K562 (cell line): ENCODE results near the gene HPS4. TPM values are rescaled to one million over a fixed set of nuclear protein-coding genes. Genes with fewer than 3 reads are reported as not detected.

Source experiments
- ATAC-seq: fragments of 200-7000 bp; cut with Tn5 transposase; 3 replicates; pipeline ENCODE4 v1.9.1; 2020; ENCODE audit warnings: moderate library complexity
- BruUV-seq: library from RNA; stranded (reverse); fragments of 400-500 nt; replicated peaks from 2 replicates; lab custom pipeline; 2021; lab: Mats Ljungman, UMichigan
- CTCF ChIA-PET: fragments of 300-600 bp; formaldehyde crosslinking; extraction: SDS; loops from one replicate; lab custom pipeline; 2021; ENCODE audit warnings: low intra/inter-chr PET ratio; lab: Yijun Ruan, JAX
- POLR2A ChIA-PET: fragments of 300-600, 350-650 bp; sonication (Branson Sonifier 250); formaldehyde crosslinking; extraction: SDS; loops from one replicate; lab custom pipeline; 2021; ENCODE audit warnings: antibody characterized with exemption, inconsistent platforms; lab: Yijun Ruan, JAX
- DNase-seq, 4 experiments: peaks; one replicate each; pipeline versions ENCODE4 v3.0.0 to v3.0.0-alpha.2; 2011 to 2018; ENCODE audit warnings: low spot score in 3 of 4, mixed read lengths in 3 of 4; ENCODE audit errors: extremely low read depth in 1 of 4
- FAIRE-seq: peaks from 2 replicates; lab custom pipeline; 2011; peaks lifted over from hg19 to GRCh38; lab: Jason Lieb, UNC
- H2AFZ ChIP-seq: 2 replicates; pipeline ENCODE4 v1.6.0; 2011; ENCODE audit warnings: low read depth, low read length, control low read depth, inconsistent platforms
- H3K27ac ChIP-seq: fragments of 200-600 bp; 3 replicates; pipeline ENCODE4 v1.8.0; 2011; ENCODE audit warnings: low read depth, mild to moderate bottlenecking, control low read depth, inconsistent platforms, low read length, moderate library complexity, mixed read lengths; ENCODE audit errors: extremely low read depth
- H3K27me3 ChIP-seq, 2 experiments: fragments of 300-600 bp in 1 of 2; 2 replicates in 1 of 2; 3 replicates in 1 of 2; pipeline versions ENCODE4 v1.6.0 to v1.8.0; 2011; ENCODE audit warnings: inconsistent platforms in 2 of 2, low read length in 2 of 2, mild to moderate bottlenecking in 1 of 2, mixed read lengths in 1 of 2, moderate library complexity in 1 of 2; ENCODE audit not compliant: control insufficient read depth in 2 of 2, insufficient read depth in 2 of 2
- H3K36me3 ChIP-seq: fragments of 300-600 bp; 3 replicates; pipeline ENCODE4 v1.8.0; 2011; ENCODE audit warnings: mild to moderate bottlenecking, low read length, inconsistent platforms; ENCODE audit not compliant: control insufficient read depth, insufficient read depth
- H3K4me1 ChIP-seq, 2 experiments: fragments of 200-600 bp in 1 of 2; replicated peaks in 1 of 2; 2 replicates in 1 of 2; 3 replicates in 1 of 2; pipeline versions ENCODE4 v1.5.1 to v1.8.0; 2011; ENCODE audit warnings: inconsistent platforms in 2 of 2, low read length in 2 of 2, mild to moderate bottlenecking in 1 of 2, mixed read lengths in 1 of 2, moderate library complexity in 1 of 2; ENCODE audit not compliant: control insufficient read depth in 2 of 2, insufficient read depth in 2 of 2
- H3K4me2 ChIP-seq: 2 replicates; pipeline ENCODE4 v1.6.1; 2011; ENCODE audit warnings: low read length, control low read depth, inconsistent platforms, mixed read lengths; ENCODE audit not compliant: insufficient read depth
- H3K4me3 ChIP-seq: fragments of 200-600 bp; sonication (generic), shearing (Covaris generic); 2 replicates; pipeline ENCODE4 v1.5.1; 2016; ENCODE audit warnings: control low read depth, inconsistent platforms
- H3K79me2 ChIP-seq: fragments of 200-600 bp; 3 replicates; pipeline ENCODE4 v1.8.0; 2011; ENCODE audit warnings: low read length, inconsistent platforms; ENCODE audit not compliant: control insufficient read depth, insufficient read depth
- H3K9ac ChIP-seq, 2 experiments: 2 replicates each; pipeline versions ENCODE4 v1.6.0 to v1.6.1; 2011; ENCODE audit warnings: low read depth in 2 of 2, low read length in 2 of 2, control low read depth in 1 of 2, inconsistent platforms in 1 of 2, mild to moderate bottlenecking in 1 of 2, mixed read lengths in 1 of 2; ENCODE audit not compliant: insufficient read depth in 1 of 2
- H3K9me1 ChIP-seq: one replicate; pipeline ENCODE4 v1.6.0; 2011; ENCODE audit warnings: inconsistent platforms, mild to moderate bottlenecking, low read length, moderate library complexity; ENCODE audit not compliant: control insufficient read depth, insufficient read depth
- H3K9me3 ChIP-seq: replicated peaks from 2 replicates; pipeline ENCODE4 v1.5.1; 2011; ENCODE audit warnings: low read depth, low read length, inconsistent platforms; ENCODE audit not compliant: control insufficient read depth, insufficient read depth
- H4K20me1 ChIP-seq: replicated peaks from 2 replicates; pipeline ENCODE4 v1.6.1; 2011; ENCODE audit warnings: low read length, inconsistent platforms, mixed read lengths; ENCODE audit not compliant: control insufficient read depth, insufficient read depth
- CREB1 ChIP-seq, 2 experiments: sonication (generic) in 1 of 2; formaldehyde crosslinking in 1 of 2; IDR thresholded peaks; 2 replicates each; pipeline versions ENCODE4 v1.6.1 to v1.8.0; 2012 to 2022; ENCODE audit warnings: inconsistent platforms in 1 of 2, mild to moderate bottlenecking in 1 of 2, missing genetic modification reagents in 1 of 2, moderate library complexity in 1 of 2
- ERF ChIP-seq: fragments of 450-650 bp; formaldehyde crosslinking; IDR thresholded peaks from 2 replicates; pipeline ENCODE4 v1.4.0; 2020; ENCODE audit warnings: mild to moderate bottlenecking, mixed read lengths
- FUS ChIP-seq: fragments of 200-400 bp; formaldehyde crosslinking; optimal IDR thresholded peaks from 2 replicates; pipeline ENCODE3; 2017; ENCODE audit warnings: low read depth, low read length
- NFIC ChIP-seq: fragments of 450-650 bp; IDR thresholded peaks from 2 replicates; pipeline ENCODE4 v1.6.1; 2017; ENCODE audit warnings: mild to moderate bottlenecking, inconsistent platforms
- NR2C1 ChIP-seq, 2 experiments: fragments of 450-650 bp; IDR thresholded peaks; 2 replicates each; pipeline ENCODE4 v1.6.1; 2017; ENCODE audit warnings: mild to moderate bottlenecking in 2 of 2, antibody characterized with exemption in 1 of 2, inconsistent platforms in 1 of 2, missing compliant biosample characterization in 1 of 2, missing genetic modification characterization in 1 of 2
- RBM39 ChIP-seq: fragments of 200-400 bp; formaldehyde crosslinking; optimal IDR thresholded peaks from 2 replicates; pipeline ENCODE3; 2018; ENCODE audit warnings: low read depth, low read length
- SREBF1 ChIP-seq: fragments of 150-350 bp; IDR thresholded peaks from 2 replicates; pipeline ENCODE4 v1.6.1; 2014; ENCODE audit warnings: antibody characterized with exemption, low read depth, low read length, borderline replicate concordance
- TSC22D4 ChIP-seq: fragments of 450-650 bp; IDR thresholded peaks from 2 replicates; pipeline ENCODE4 v1.6.1; 2016; ENCODE audit warnings: missing genetic modification characterization, missing biosample characterization, control low read depth
- ZFPM2 ChIP-seq: fragments of 250-450 bp; sonication (Bioruptor Pico); IDR thresholded peaks from 2 replicates; pipeline ENCODE4 v1.5.1; 2022; ENCODE audit warnings: mild to moderate bottlenecking
- ZNF12 ChIP-seq: sonication (generic); formaldehyde crosslinking; IDR thresholded peaks from 2 replicates; pipeline ENCODE4 v1.4.0; 2020; ENCODE audit warnings: mild to moderate bottlenecking, missing genetic modification reagents
- WGBS: fragments of 100-300 bp; shearing (Covaris generic); methylation state at CpG from one replicate; pipeline ENCODE4 v1.1.6; 2016; ENCODE audit warnings: low coverage, mixed read lengths; ENCODE audit not compliant: insufficient coverage; ENCODE audit errors: missing lambda C conversion rate; 5-methylcytosine and 5-hydroxymethylcytosine counted together
- in situ Hi-C: fragments of 300-500 bp; cut with MboI; formaldehyde crosslinking; loops from 4 replicates; pipeline ENCODE4 v1.15.0; 2018; ENCODE audit warnings: inconsistent platforms, mixed read lengths
- intact Hi-C: fragments of 100-400 bp; cut with micrococcal nuclease; formaldehyde crosslinking; loops from 2 replicates; pipeline ENCODE4 v1.14.2; 2022
- polyA plus RNA-seq, 8 experiments: library from polyadenylated mRNA; depleted of rRNA in 4 of 8; stranded (reverse) in 5 of 8; unstranded in 3 of 8; fragments of >200 nt; fragmentation: Nextera tagmentation in 2 of 8; fragmentation: Illumina TruSeq in 1 of 8; extraction: Ambion mirVana in 2 of 8; extraction: Trizol in 1 of 8; gene quantifications; 2 replicates each; pipeline versions ENCODE4 v1.2.1 to v1.2.3, GENCODE V29; 2011 to 2014; ENCODE audit warnings: inconsistent platforms in 1 of 8, missing spikeins in 1 of 8
- total RNA-seq, 7 experiments: library from RNA; depleted of rRNA in 6 of 7; stranded (reverse); fragments of >200 nt in 6 of 7; fragmentation: Illumina TruSeq in 2 of 7; extraction: Trizol in 2 of 7; gene quantifications; 2 replicates each; pipeline versions ENCODE4 v1.2.1 to v1.2.3, GENCODE V29; 2011 to 2021; ENCODE audit warnings: low replicate concordance in 1 of 7
- TF ChIP-seq, protein P1 (sequence below): fragments of 250-450 bp; sonication (Bioruptor Pico); IDR thresholded peaks from 2 replicates; pipeline ENCODE4 v1.5.0; 2020; ENCODE audit warnings: mild to moderate bottlenecking, borderline replicate concordance

HPS4 gene
- total and polyA plus RNA-seq, 9 of the 15 experiments (the other 6 are each of a cell fraction or from before 2014, with no cell fraction given), result 12.8 to 29.2 (median 25.3) TPM

DNA sequence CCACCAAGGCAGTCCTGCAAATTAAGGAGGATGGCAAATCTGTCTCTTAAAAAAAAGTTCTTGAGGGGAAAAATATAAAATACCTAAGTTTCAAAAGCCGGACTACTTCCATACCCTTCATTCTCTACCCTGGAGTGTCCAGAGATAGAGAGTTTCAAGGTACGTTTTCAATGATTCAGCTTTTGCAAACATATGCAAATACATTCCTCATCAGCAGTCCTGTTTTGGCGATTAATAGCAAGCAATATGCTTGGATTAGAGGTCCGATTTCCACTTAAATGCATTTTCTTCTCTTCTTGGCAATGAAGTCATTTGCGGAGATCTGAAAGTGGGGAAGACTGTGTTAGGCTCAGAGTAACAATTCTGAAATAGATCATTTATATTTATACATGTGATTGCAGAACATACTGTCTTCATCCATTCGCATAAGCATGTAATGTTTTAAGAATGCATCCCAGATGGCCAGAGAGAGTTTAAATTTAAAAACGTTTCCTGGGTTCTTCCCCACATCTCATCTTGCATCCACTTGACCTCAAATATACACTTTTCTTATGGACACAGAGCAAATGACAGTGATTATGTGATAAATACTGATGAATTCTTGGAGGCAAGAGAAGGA, 42.5 kb upstream of the HPS4 start:
- no peak overlapping the region for H3K9ac ChIP-seq
- ChIA-PET CTCF (no interaction called here), POLR2A (interaction anchor here (0.6 to 0.7 kb wide), 2 partner anchors 12 to 1868 kb away, joined by 3 read pairs; no protein-coding TSS in a partner anchor)
- no peaks in the 10 kb centered on the region for H3K9me3 ChIP-seq
- TSS peak; percentile 21 for BruUV-seq
- WGBS, result 85% methylated on average over 7 of the region's 7 CpGs
- H2AFZ ChIP-seq, result no peak overlapping the region
- no peak for TF ChIP-seq ERF (CRISPR knock-in tag)
- no peak for TF ChIP-seq ZNF12 (CRISPR knock-in tag)
- no peak for TF ChIP-seq CREB1 (IDR thresholded peaks at IDR 0.05)
- no peak for TF ChIP-seq CREB1 (CRISPR knock-in tag; IDR thresholded peaks at IDR 0.05)
- no peak for TF ChIP-seq NR2C1 (IDR thresholded peaks at IDR 0.05)
- TF ChIP-seq NR2C1 (tag; IDR thresholded peaks at IDR 0.05), result no peak
- TF ChIP-seq NFIC, result no peak
- no peak for TF ChIP-seq ZFPM2 (CRISPR knock-in tag)
- no peak for TF ChIP-seq RBM39
- TF ChIP-seq, protein P1, sequence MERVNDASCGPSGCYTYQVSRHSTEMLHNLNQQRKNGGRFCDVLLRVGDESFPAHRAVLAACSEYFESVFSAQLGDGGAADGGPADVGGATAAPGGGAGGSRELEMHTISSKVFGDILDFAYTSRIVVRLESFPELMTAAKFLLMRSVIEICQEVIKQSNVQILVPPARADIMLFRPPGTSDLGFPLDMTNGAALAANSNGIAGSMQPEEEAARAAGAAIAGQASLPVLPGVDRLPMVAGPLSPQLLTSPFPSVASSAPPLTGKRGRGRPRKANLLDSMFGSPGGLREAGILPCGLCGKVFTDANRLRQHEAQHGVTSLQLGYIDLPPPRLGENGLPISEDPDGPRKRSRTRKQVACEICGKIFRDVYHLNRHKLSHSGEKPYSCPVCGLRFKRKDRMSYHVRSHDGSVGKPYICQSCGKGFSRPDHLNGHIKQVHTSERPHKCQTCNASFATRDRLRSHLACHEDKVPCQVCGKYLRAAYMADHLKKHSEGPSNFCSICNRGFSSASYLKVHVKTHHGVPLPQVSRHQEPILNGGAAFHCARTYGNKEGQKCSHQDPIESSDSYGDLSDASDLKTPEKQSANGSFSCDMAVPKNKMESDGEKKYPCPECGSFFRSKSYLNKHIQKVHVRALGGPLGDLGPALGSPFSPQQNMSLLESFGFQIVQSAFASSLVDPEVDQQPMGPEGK, result no peak
- TF ChIP-seq SREBF1, result no peak
- no peak for TF ChIP-seq TSC22D4 (tag)
- TF ChIP-seq FUS, result no peak
- intact Hi-C loops, result no loop called here
- H3K4me2 ChIP-seq, result no peak overlapping the region
- no peaks in the 10 kb centered on the region for H3K9me1 ChIP-seq
- ATAC-seq, result no peak
- no peaks in the 10 kb centered on the region for H4K20me1 ChIP-seq
- no peaks in the 10 kb centered on the region; a peak in 1 of 5 replicates for H3K4me1 ChIP-seq
- peaks cover 74% of the 10 kb centered on the region for H3K36me3 ChIP-seq
- no peak overlapping the region for H3K27ac ChIP-seq
- no peaks in the 10 kb centered on the region for H3K27me3 ChIP-seq
- H3K79me2 ChIP-seq, result no peaks in the 10 kb centered on the region
- DNase-seq, result no peak
- FAIRE-seq, result no peak
- in situ Hi-C loops, result no loop called here
- no peak overlapping the region for H3K4me3 ChIP-seq
